HG03025 (cell line): ENCODE results near the gene UBE2E2.
A peak's percentile ranks its signal among the peaks of the same experiment; 100 is the strongest.
"Not testable (repeated sequence)": the region's sequence is repeated elsewhere in the genome, so short reads cannot be mapped to it uniquely, and the experiment has no call there.

Source experiments
- ATAC-seq: cut with Tn5 transposase; IDR thresholded peaks from one replicate; pipeline ENCODE4 v1.9.1; 2021; ENCODE audit warnings: mild to moderate bottlenecking, moderate library complexity; ENCODE audit not compliant: unreplicated experiment, low FRiP score

The UBE2E2 gene

GRCh38 chr3:23202921-23203707 is at the start of gene UBE2E2:
TSS of gene UBE2E2 (plus strand) at chr3:23203327.
- ATAC-seq = peak; percentile 70

GRCh38 chr3:23153436-23153835 is 49.7 kb upstream of the UBE2E2 start:
- no peak for ATAC-seq

GRCh38 chr3:23157331-23157730 is 45.8 kb upstream of the UBE2E2 start:
- ATAC-seq = no peak

- ATAC-seq = no peak
Measured at GRCh38 chr3:23159929-23160328, 43.2 kb upstream of the UBE2E2 start.

- ATAC-seq = peak; percentile 5
Measured at GRCh38 chr3:23161308-23161707, 41.8 kb upstream of the UBE2E2 start.

GRCh38 chr3:23161896-23162570 is 41.1 kb upstream of the UBE2E2 start:
- peak; percentile 58 for ATAC-seq

- ATAC-seq = peak; percentile 64
Measured at GRCh38 chr3:23162934-23163333, 40.2 kb upstream of the UBE2E2 start.

GRCh38 chr3:23164746-23165145 is 38.4 kb upstream of the UBE2E2 start:
- ATAC-seq = no peak

- ATAC-seq = no peak
Measured at GRCh38 chr3:23165571-23165970, 37.6 kb upstream of the UBE2E2 start.

- no peak for ATAC-seq
Measured at GRCh38 chr3:23166276-23166675, 36.9 kb upstream of the UBE2E2 start.

GRCh38 chr3:23166845-23167244 is 36.3 kb upstream of the UBE2E2 start:
- ATAC-seq = no peak

GRCh38 chr3:23169551-23169950 is 33.6 kb upstream of the UBE2E2 start:
- ATAC-seq = no peak

- ATAC-seq = no peak
Measured at GRCh38 chr3:23170291-23170690, 32.8 kb upstream of the UBE2E2 start.

GRCh38 chr3:23172059-23172458 is 31.1 kb upstream of the UBE2E2 start:
- ATAC-seq = no peak

GRCh38 chr3:23174426-23175039 is 28.6 kb upstream of the UBE2E2 start:
- ATAC-seq = no peak

GRCh38 chr3:23175341-23176083 is 27.6 kb upstream of the UBE2E2 start:
- no peak for ATAC-seq

GRCh38 chr3:23176839-23177238 is 26.3 kb upstream of the UBE2E2 start:
- ATAC-seq = not testable (repeated sequence)

- ATAC-seq = no peak
Measured at GRCh38 chr3:23182996-23183513, 20.1 kb upstream of the UBE2E2 start.

GRCh38 chr3:23183731-23184130 is 19.4 kb upstream of the UBE2E2 start:
- ATAC-seq = no peak

- ATAC-seq = no peak
Measured at GRCh38 chr3:23185861-23186260, 17.3 kb upstream of the UBE2E2 start.

GRCh38 chr3:23189187-23189586 is 13.9 kb upstream of the UBE2E2 start:
- no peak for ATAC-seq
